Muscle of arm (tissue), 12 donors: ENCODE data around the gene RASD1. TPM values are rescaled to one million over a fixed set of nuclear protein-coding genes. Genes with fewer than 3 reads are reported as not detected.

Source experiments
- DNase-seq: peaks from one replicate; pipeline ENCODE4 v3.0.0-alpha.2; 2013
- polyA plus RNA-seq, 12 donors: library from polyadenylated mRNA; unstranded; fragments of 120-200 nt; gene quantifications; one replicate each; pipeline ENCODE4 v1.2.1, GENCODE V29; 2013; ENCODE audit not compliant: insufficient read length in 12 of 12

The RASD1 gene
- polyA plus RNA-seq, 12 donors: 2.9 to 11.4 (median 3.9) TPM; not detected in 1

GRCh38 chr17:17445925-17446665, 50.1 kb downstream of the RASD1 start:
- no peak for DNase-seq

- DNase-seq: no peak
These were observed 50.8 kb downstream of the RASD1 start for GRCh38 chr17:17445296-17445924.

Other genes starting within 250 kb of the RASD1 start
- 10 to 100 TPM in 11 of 12 donors, not detected in 1; 71.3 to 84.7 (median 79.5) TPM for gene COPS3, start 215.1 kb downstream of the RASD1 start, polyA plus RNA-seq
- 1 to 10 TPM in 10 of 12 donors, not detected in 2; 3.7 to 7.9 (median 5.7) TPM for gene NT5M, start 193.0 kb downstream of the RASD1 start, polyA plus RNA-seq
- 10 to 100 TPM in 10 of 12 donors, 1 to 10 TPM in 1, not detected in 1; 6.4 to 18.0 (median 15.2) TPM for gene MED9, start 19.4 kb downstream of the RASD1 start, polyA plus RNA-seq
- 10 to 100 TPM in 11 of 12 donors, not detected in 1; 19.8 to 41.5 (median 22.6) TPM for gene PEMT, start 95.3 kb upstream of the RASD1 start, polyA plus RNA-seq
- 10 to 100 TPM in 11 of 12 donors, not detected in 1; 11.7 to 36.8 (median 14.5) TPM for gene RAI1, start 185.1 kb upstream of the RASD1 start, polyA plus RNA-seq